Activated CD4-positive, alpha-beta T cell treated with anti-CD3 and anti-CD28 coated beads, Interleukin-2, amount 50 U/mL, for 16 hours (primary cell): ENCODE data around the gene TBX5.

Experiments
- DNase-seq: peaks from one replicate; pipeline ENCODE4 v3.0.0-alpha.2; 2020

The TBX5 gene

DNA sequence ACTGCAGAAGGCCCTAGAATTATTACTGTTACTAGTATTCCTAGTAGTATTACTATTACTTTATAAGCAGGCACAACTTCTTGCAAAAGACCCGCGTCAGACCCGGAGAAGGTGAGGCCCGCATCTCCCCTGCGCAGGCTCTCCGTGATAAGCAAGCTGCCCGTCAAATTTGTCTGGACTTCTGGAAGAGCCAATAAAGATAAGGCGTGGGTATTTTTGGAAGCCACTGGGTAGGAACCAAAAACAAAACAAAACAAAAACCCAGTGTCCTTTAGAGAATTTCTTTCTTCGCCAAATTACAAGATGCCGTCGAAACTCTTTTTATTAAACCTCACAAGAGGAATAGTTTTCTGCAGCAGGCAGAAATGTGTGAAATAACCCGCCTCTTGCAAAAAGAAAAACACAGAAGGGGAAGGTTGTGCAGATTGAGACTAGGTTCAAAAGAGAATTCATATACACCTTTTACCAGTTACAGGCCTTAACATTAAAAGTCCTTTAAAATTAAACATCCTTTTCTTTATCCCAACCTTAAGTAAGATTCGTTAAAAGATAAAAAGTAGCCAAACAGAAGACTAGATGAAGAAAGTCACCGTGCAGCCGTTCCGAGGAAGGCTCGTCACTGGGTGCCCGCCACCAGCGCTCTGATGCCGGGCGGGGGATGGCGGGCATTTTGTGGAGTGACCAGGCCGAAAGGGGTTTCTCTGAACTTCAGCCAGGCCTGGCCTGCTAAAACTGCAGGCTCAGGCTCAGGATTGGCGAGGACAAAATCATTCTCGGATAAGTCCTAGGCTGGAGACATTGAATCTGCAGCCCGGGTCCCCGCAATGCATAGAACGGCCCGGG is 1.6 kb downstream of the TBX5 start:
- DNase-seq = no peak

DNA sequence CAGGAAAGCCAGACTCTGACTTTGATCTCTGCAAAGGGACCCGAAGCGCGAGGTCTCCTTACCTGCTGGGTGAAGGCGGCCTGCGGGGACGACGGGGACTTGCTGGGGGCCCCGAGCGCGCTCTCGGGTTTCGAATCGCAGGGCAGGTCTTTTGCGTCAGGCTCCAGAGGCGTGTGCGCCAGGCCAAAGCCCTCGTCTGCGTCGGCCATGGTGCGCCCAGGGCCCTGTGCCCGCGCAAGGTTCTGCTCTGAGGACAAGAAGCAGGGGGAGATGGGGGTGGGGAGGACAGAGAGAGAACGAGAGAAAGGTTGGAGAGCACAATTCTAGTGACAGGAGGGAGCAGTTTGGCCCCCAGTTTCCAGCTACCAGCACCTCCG is 2.3 kb downstream of the TBX5 start:
- no peak for DNase-seq

DNA sequence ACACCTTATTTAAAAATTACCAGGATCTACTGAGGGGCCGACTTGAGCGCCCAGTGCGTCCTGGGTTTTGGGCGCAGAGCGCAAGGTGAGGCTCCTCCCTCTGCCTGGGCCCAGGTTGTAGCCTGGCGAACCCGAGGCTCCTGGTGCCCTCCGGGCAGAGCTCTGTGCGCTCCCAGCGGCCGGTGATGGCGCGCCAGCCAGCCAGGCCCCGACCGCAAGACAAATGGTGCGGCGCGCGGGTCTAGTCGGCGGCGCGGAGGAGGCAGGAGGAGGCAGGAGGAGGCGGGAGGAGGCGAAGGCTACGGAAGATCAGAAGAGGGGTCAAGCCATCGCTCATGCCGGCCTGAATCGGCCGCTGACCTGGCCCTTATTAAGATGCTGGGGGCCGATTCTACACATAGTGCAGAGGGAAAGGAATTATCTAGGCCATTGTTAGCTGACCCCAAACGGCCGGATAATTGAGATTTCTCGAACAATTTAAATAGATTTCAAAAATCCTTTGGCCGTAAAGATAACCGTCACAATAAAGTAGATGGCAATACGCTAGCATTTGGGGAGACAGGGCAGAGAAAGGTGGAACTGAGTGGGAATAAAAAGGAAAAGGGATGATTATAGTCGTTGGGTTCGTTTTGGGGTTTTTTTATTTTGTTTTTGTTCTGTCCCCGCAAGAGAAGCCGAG is 2.8 kb downstream of the TBX5 start:
- DNase-seq = no peak

DNA sequence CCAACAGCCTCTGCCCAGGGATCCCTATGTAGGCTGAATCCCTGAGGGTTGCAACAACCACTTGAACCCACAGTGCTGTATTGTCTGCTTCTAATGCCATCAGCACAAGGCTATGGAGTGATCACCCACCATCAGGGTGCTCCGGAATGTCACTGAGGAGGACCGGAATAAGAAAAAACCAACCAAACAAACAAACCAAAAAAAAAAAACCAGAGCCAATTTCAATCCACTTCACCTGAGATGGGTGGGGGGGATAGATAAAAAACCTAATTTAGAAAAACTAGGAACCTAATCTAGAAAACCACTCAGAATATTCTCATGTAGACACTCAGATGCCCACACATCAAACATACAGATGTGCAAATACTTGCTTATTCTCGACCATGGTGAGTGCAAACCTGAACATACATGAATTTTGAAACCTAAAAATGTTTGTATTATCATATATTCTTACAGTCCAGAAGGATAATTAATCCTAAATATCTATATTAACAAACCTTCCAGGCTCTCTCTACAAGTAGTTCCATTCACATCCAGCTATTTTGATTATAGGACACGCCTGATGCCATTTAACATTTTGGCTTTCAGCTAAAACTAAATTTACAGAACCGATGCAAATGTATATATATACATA is 3.7 kb downstream of the TBX5 start:
- DNase-seq = no peak

DNA sequence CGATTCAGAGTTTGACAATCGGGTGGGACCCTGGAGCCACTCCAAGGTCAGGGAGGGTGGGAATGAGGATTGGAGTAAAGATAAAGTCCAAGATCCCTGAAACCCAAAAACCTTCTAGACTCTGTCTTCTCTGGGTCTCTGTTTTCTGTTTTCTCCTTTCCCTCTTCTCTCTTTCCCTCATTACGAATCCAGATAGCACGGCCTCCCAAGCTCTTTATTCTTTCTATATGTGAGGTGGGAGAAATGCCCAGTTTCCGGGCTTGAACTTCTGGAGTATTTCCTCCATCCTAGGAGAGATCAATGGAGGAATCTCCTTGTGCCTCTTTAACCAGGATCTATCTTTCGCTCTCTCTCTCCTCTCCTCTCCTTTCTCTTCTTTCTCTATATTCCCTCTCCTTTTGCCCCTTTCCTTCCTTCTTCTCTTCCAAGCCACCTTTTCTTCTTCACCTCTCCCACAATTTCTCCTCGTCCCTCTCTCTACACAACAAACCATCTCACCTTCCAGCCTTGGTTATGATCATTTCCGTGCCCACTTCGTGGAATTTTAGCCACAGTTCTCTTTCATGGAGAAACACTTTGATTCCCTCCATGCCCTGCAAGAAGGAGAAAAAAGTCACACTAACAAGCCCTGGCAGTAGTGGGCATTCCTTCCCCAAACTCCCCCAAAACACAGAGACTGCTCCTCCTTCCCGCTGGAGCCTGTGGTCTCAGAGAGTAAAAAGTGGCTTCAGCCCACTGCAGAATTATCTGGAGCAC is 4.4 kb downstream of the TBX5 start:
- DNase-seq = no peak

DNA sequence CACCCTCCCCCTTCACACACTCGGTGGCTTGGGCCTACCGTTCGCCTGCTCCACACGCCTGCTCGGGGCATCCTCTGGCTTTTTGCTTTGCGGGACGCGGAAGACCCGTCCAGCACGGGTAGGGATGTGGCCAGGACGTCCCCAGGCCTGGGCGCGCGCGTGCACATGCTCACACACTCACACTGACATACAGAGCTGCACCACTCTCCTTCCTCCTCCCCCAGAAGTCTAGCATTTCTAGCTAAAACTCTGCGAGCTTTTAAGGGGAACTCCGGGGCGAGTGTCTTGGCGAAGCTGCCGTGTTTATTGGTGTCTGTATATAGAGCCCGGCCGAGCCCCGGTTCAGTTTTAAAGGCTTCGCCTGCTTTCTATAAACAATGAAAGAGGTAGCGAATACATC is 5.0 kb downstream of the TBX5 start:
- no peak for DNase-seq

DNA sequence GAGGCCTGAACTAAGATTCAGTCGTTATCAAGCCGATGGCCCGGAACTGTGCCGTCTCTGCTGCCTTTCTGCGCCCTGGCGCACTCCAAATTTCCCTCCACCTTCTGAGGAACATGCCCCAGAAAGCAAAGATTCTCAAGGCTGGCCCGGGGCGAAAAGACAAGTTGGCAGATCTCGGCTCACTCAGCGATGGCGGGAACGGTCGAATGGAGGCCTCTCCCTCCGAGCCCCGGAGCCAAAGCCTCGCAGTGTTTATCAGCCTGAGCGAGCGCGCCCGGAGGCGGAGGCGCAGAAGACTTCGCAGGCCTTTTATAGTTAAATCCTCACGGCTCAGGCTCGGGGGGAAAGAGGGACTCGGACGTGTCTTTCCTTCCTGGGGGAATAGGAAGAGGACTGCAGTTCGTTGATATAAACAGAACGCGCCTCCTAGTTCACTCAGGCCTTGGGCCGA is 5.6 kb downstream of the TBX5 start:
- no peak for DNase-seq

DNA sequence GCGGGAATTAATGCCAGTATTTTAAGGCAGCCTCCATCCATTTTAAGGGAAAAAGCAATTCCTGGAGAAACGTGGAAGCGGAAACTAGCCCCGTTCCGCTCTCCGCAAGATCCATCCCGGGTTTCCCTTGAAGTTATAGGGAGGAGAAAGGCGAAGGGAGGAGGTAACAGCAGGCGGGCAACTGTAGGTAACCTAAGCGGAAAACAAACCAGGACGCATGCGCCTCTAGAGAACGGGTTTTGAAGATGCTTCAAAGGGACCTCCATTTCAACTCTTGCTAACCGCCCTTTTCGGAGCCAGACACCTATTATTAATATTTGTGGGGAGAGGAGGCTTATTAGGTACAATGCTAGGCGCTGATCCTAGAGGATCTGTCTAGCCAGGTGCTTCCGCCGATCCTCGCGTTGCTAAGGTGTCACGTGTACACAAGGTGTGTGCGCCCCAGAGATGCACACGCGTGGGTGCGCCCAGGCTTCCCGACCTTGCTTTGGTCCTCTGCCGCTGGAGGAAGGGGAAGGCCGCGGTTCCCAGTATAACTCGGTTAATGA is 6.2 kb downstream of the TBX5 start:
- no peak for DNase-seq

DNA sequence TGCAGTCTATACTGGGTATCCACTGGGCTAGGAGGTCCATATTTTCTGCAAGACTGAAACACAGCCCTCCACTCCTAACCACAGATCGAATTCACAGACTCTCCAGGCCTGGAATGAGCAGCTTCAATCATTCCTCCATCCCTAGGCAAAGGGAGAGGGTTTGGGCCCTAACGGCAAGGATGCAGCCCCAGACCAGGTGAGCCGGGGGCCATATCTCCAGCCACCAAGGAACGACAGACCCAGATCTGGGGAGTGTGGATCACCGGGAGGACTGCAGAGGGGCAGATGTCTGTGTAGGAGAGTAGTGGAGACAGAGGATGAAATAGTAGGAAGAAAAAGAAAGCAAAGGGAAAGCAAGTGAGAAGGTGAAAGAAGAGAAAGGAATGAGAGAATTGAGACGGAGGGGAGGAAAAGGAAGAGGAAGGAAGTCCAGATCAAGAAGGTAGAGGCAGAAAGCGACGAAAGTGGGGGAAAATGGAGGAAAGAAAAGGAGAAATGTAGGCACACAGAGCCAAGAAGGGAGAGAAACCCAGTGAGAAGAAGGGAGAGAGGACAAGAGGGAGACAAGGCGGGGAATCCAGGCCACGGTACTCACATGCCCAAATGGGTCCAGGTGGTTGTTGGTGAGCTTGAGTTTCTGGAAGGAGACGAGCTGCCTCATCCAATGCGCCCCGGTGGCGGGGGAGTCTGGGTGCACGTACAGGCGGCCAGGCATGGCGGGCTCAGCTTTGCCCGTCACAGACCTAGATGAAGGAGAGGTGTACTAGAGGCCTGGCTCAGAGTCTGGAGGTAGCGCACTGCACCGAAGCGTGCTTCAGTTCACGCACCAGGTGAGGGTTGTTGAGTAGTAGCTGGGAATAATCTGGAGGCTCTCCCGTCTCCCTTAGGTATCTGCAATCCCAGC is 7.7 kb downstream of the TBX5 start:
- DNase-seq = no peak

DNA sequence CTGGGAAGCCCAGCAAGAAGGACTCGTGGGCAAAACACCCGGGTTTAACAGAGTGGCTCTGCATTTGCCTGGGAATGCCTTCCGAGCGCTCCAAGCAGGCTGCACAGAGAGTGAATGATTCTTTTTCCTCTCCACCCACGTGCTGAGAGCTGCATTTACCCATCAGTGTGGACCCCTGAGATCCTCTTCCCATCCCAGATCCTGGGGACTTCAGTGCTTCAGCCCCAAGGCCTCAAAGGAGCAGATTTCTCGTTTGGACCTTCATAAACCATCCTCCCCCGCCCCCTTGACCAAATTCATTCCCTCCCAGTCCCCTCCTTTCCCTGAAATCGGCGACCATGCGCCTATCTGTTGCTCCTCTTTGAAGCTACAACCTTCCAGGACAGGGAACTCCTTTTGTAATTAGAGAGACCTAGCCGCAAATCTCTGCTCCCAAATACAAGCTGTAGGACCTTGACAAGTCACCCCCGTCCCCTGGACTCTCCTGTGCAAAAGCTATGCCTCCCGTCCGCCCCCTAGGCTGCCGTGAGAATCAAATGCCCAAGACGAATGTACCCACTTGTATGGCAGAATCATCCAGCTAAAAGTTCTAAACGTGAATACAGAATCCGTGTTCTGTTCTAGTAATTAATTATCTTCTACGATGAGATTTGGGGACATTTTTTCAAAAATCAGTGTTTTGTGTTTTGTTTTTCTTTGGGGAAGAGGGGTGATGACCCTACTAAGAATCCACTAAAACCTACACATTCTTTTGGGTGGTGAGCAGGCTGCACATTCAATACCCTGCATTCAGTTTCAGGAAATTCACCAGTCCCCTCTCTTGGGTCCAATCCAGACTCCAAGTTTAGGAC is 8.8 kb downstream of the TBX5 start:
- DNase-seq = no peak

DNA sequence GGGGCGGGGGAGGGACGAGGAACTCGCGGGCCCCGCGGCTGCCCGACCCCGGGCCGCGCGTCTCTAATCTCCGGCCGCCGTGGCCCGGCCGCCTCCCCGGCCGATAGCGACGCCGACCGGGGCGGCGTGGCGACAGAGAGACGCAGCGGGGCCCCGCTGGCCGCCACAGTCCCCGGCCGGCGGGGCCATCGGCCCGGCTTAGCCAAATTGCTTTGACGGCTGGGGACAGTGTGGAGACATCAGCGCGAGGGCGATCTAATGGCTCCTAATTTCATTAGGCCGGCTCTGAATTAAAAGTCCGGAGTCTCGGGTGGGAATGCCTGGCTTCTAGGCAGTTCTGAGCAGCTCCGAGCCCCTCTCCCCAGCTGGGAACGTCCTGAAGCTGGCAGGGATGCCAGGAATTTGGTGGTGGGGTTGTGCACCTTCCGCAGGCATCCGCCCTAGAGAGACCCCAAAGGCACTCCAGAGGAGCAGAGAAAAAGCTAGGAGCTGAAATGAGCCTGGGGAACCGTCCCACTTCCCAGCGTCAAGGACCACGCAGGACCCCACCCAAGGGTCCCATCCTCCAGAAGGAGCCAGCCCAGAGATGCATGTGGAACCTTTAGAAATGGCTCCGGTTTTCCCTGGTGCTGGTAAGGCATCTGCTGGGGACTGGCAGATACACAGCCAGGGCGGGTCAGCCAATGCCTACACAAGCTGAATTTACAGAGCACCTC is 9.6 kb downstream of the TBX5 start:
- no peak for DNase-seq

DNA sequence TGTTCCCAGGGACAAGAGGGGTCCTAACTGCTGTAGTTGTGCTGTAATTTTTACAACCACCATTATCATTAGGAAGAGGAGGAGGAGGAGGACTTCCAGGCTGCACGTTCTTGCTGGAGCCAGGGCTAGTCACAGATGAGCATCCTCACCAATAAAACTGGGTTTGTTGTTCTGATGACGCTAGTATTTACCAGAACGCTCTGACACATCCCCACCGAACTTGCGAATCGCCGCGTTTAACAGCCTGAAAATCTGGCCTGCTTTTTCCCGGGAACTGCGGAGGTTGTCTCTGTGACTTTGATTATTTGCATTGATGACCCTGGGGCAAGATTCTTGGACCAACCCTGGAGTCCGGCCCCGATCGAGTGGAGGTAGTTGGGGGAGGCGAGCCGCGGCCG is 10.2 kb downstream of the TBX5 start:
- DNase-seq = no peak

DNA sequence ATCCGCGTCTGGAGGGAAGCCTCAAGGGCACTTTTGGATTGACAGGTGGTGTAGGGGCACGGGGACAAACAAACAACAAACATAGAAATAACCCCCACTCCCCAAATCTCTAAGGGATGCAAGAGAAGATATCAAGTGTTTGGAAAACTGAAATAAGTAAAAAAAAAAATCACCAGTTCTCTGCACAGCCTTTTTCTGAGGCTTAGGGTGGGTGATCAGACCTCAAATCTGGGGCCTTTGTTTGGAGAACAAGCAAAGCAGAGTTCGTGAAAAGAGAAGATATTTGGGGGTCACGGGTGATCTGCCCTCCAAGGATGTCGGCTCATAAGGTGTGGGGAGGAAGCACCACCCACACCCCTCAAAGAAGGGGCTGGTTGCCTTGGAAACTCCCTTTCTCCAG is 10.7 kb downstream of the TBX5 start:
- no peak for DNase-seq

DNA sequence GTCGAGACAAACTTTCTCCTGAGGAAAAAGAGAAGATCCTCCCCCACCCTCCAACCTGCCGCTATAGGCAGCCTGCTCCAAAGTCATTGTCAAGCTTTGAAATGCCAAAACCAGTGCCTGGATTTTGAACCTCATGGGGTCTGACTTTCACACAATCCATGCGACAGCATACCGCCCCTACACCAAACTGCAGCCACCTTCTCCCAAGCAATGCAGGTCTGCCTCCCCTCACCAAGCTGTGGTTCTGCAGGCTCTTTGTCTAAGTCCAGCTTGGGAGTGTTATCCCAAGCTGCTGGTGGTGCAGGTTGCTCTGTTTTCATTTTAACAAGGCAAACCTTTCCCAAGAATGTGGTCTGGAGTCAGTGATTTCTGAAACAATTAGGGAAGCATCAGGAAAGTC is 12.4 kb downstream of the TBX5 start:
- DNase-seq = no peak

DNA sequence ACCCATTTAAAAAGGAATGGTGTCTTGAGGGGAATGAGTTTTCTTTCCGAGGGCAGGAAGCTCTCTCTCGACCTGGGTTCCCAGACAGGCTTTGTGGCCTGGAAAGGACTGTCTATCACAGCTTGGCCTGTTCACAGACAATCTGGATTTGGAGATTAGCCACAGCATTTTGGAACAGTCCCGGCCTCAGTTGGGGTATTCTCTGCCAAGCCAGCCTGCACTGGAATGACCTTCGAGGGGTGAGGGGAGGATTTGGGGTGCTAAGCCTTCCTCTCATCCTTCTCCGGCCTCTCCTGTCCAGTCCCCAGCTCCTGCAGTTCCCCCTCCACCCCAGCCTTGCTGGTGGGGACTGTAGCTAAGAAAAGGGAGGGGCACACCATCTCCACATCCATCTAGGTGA is 13.0 kb downstream of the TBX5 start:
- no peak for DNase-seq

DNA sequence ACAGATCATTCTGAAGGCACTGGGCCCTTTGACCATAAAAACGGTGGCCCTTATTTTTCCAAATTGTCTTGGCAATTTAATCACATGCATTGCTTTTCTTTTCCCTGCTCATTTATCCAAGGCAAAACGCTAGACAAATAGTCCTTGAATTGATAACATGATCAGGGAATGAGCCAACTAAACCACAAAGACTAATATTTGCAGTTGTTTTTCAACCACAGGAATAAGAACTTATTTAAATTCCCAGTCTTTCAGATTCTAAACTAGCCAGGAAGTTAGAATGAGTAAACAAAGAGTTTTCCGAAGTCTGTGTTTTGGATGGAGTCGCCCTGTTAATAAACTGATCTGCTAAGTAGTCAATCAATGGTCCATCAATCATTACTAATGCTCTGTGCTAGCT is 14.9 kb downstream of the TBX5 start:
- DNase-seq = no peak

DNA sequence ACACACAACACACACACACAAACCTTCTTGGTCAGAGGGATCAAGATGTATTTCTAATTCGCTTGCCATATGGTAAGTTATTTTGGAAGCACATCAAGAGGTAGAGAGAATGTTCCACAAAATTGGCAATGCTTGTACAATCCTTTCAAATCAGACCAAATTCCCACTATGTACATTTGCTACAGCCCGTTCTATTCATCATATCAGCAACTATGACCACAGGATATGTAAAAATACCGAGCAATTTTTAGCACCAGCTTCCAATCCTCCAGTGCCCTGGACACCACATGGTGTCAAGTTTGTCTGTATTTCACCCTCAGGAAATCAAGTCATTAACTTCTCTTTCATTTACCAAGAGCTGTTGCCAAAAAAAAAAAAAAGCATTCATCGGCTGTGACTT is 21.2 kb downstream of the TBX5 start:
- no peak for DNase-seq

DNA sequence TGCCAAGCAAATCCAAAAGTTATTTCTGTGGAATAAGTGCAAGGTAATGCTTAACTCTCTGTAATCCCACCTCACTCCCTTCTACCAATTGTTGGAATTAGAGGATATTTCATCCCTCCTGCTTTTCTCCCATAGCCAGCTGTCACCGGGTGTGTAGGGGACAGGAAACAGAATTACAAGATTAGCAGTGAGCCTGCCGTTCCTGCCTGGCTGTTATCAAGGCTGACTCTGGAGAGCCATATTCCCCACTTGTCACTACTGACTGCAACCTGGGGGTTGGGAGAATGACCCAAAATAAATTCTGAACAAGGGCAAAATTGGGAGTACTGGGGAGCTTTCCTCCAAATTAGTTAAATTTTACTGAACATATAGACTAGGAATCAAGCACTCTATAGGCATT is 24.8 kb downstream of the TBX5 start:
- DNase-seq = no peak

DNA sequence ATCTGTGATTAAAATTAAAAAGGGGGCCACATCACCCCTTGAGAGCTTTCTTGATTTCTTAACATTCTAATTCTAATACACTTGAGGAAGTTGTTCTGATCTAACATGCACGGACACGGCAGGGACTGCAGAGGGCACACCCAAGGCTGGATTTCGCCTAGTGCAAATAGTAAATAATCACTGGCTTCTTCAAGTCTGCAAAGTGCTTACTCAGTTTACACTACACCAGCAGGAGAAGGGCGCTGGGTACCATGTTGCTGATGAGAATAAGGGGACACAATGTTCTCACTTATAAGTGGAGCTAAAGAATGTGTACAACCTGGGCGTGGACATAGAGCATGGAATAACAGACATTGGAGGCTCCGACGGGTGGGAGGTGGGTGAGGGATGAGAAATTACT is 34.2 kb downstream of the TBX5 start:
- DNase-seq = no peak

DNA sequence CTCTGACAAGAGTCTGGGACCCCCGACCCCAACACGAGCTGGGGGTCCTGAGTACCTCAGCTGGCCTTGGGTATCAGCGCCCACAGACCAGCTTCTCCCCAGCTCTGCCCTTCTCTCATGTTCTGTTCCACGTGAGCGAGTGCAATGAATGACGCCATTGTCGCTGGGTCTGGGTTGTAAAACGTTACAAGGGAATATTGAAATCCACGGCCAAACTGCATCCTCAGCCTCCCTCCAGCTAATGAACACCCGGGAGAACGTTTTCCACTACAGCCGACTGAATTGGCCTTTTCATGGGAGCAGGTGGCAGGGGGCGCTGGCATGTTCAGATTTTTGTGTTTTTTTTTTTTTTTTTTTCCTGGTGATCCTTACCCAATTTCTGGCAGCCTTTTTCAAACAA is 34.7 kb downstream of the TBX5 start:
- DNase-seq = no peak
